Large intestine (tissue), 12 donors: ENCODE data around the gene GBP2. TPM values are rescaled to one million over a fixed set of nuclear protein-coding genes. Genes with fewer than 3 reads are reported as not detected.
A peak's percentile ranks its signal among the peaks of the same experiment; 100 is the strongest.

Source experiments
- DNase-seq, 2 donors: peaks; one replicate each; pipeline versions ENCODE4 v3.0.0 to v3.0.0-alpha.2; 2013
- H3K27ac ChIP-seq: one replicate; pipeline ENCODE4 v1.5.1; 2013; ENCODE audit warnings: low read length
- H3K27me3 ChIP-seq: 2 replicates; pipeline ENCODE4 v1.6.1; 2013; ENCODE audit warnings: low read length; ENCODE audit not compliant: control insufficient read depth, insufficient read depth
- H3K36me3 ChIP-seq: 2 replicates; pipeline ENCODE4 v1.6.1; 2013; ENCODE audit warnings: low read length; ENCODE audit not compliant: control insufficient read depth, insufficient read depth
- H3K4me1 ChIP-seq: one replicate; pipeline ENCODE4 v1.6.1; 2013; ENCODE audit warnings: low read length; ENCODE audit not compliant: control insufficient read depth, insufficient read depth
- H3K4me3 ChIP-seq: one replicate; pipeline ENCODE4 v1.5.1; 2013; ENCODE audit warnings: low read length
- H3K9me3 ChIP-seq: one replicate; pipeline ENCODE4 v1.6.1; 2013; ENCODE audit warnings: mild to moderate bottlenecking, low read depth, low read length, moderate library complexity; ENCODE audit not compliant: control insufficient read depth
- WGBS: methylation state at CpG from one replicate; pipeline ENCODE4 v1.1.5; 2013; ENCODE audit warnings: low lambda C conversion rate; ENCODE audit not compliant: insufficient coverage; 5-methylcytosine and 5-hydroxymethylcytosine counted together
- long read RNA-seq, 11 donors: transcript quantifications; one replicate each; lab custom pipeline, GENCODE V29; 2026
- polyA plus RNA-seq: library from polyadenylated mRNA; unstranded; fragments of 120-200 nt; gene quantifications from one replicate; pipeline ENCODE4 v1.2.1, GENCODE V29; 2013

Gene GBP2, protein sequence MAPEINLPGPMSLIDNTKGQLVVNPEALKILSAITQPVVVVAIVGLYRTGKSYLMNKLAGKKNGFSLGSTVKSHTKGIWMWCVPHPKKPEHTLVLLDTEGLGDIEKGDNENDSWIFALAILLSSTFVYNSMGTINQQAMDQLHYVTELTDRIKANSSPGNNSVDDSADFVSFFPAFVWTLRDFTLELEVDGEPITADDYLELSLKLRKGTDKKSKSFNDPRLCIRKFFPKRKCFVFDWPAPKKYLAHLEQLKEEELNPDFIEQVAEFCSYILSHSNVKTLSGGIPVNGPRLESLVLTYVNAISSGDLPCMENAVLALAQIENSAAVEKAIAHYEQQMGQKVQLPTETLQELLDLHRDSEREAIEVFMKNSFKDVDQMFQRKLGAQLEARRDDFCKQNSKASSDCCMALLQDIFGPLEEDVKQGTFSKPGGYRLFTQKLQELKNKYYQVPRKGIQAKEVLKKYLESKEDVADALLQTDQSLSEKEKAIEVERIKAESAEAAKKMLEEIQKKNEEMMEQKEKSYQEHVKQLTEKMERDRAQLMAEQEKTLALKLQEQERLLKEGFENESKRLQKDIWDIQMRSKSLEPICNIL
- polyA plus RNA-seq = 56.9 TPM
- long read RNA-seq, donor 1, transcript GBP2-201 (11 exons, 2,220 nt) = major isoform, 6 of 12 reads
- long read RNA-seq, donor 1, partial matches to known transcripts = 6 of 12 reads
- long read RNA-seq, donor 1, other reads (novel, unspliced or antisense) = 0 of 12 reads
- long read RNA-seq, donor 2, transcript GBP2-201 (11 exons, 2,220 nt) = major isoform, 11 of 29 reads
- long read RNA-seq, donor 2, partial matches to known transcripts = 18 of 29 reads
- long read RNA-seq, donor 2, other reads (novel, unspliced or antisense) = 0 of 29 reads
- long read RNA-seq, donor 3 = 0 reads
- long read RNA-seq, donor 4 = 0 reads
- long read RNA-seq, donor 5, transcript GBP2-201 (11 exons, 2,220 nt) = major isoform, 7 of 7 reads
- long read RNA-seq, donor 5, partial matches to known transcripts = 0 of 7 reads
- long read RNA-seq, donor 5, other reads (novel, unspliced or antisense) = 0 of 7 reads
- long read RNA-seq, donor 6, transcript GBP2-201 (11 exons, 2,220 nt) = major isoform, 11 of 30 reads
- long read RNA-seq, donor 6, partial matches to known transcripts = 19 of 30 reads
- long read RNA-seq, donor 6, other reads (novel, unspliced or antisense) = 0 of 30 reads
- long read RNA-seq, donor 7, partial matches to known transcripts = 0 of 1 reads
- long read RNA-seq, donor 7, other reads (novel, unspliced or antisense) = 0 of 1 reads
- long read RNA-seq, donor 8, transcript GBP2-201 (11 exons, 2,220 nt) = major isoform, 10 of 31 reads
- long read RNA-seq, donor 8, partial matches to known transcripts = 21 of 31 reads
- long read RNA-seq, donor 8, other reads (novel, unspliced or antisense) = 0 of 31 reads
- long read RNA-seq, donor 9, transcript GBP2-201 (11 exons, 2,220 nt) = major isoform, 14 of 48 reads
- long read RNA-seq, donor 9, partial matches to known transcripts = 34 of 48 reads
- long read RNA-seq, donor 9, other reads (novel, unspliced or antisense) = 0 of 48 reads
- long read RNA-seq, donor 10, transcript GBP2-201 (11 exons, 2,220 nt) = major isoform, 15 of 22 reads
- long read RNA-seq, donor 10, partial matches to known transcripts = 6 of 22 reads
- long read RNA-seq, donor 10, other reads (novel, unspliced or antisense) = 0 of 22 reads
- long read RNA-seq, donor 11, transcript GBP2-201 (11 exons, 2,220 nt) = major isoform, 9 of 9 reads
- long read RNA-seq, donor 11, partial matches to known transcripts = 0 of 9 reads
- long read RNA-seq, donor 11, other reads (novel, unspliced or antisense) = 0 of 9 reads

DNA sequence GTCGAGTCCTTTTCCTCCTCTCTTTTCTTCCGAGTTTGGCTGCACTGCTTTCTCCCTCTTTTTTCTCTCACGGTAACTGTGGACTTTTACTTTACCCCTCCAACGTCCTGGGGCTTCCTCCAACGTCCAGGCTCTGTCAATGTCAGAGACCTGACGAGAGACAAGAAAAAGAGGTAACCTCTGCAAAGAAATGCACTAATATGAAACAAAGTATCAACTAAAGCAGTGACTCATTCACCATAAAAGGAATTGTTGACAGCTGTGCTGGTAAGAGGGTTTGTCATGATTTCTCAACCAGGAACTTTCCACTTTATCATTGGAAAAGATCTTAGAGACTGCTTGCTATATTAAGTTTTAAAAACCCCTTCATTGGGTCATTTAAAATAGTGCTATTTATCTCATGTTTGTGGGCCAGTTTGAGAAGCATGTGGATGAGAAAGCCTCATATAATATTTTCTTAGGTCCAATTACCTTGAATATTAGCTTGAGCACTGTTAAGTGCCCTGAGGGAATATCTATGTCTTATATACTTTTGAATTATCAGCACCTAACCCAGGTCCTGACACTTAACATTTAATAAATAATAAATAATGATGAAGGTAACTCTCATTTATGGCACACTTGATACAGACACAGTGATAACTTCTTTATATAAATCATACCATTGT lies at the start of gene GBP2:
GBP2 (minus strand) TSS at position 202 of the 668 bp plus-strand sequence. CDS start 4,148 bp downstream, outside the sequence.
- peaks cover 4% of the 10 kb centered on the region for H3K9me3 ChIP-seq
- H3K27me3 ChIP-seq = no peaks in the 10 kb centered on the region
- peak; percentile 70 to 90 for DNase-seq
- WGBS = 20% methylated on average over 2 of the region's 6 CpGs
- peaks cover 17% of the 10 kb centered on the region for H3K4me1 ChIP-seq
- peak within 1 kb of the TSS; percentile 96 for H3K27ac ChIP-seq
- H3K4me3 ChIP-seq = peak within 1 kb of the TSS; percentile 45
- H3K36me3 ChIP-seq = peaks cover 5% of the 10 kb centered on the region

DNA sequence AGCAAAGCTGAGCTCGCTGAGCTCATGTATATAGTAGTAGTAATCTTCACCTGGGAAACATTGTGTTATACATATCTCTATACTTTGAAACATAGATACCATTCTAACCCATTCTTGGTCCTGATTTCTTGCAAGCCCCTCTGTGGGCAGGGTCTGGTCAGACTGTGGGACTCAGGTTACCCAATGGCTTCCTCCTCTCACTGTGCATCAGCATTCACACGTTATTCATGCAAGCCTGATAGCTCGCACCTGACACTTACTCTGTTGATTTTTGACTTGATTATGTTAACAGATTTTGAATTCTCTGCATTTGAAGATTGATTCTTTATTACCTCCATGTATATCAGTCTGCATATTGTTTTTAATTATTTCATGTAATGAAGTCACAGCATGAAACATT lies 48.6 kb upstream of the GBP2 start:
- WGBS = 100% methylated on average over 2 of the region's 3 CpGs
- no peak overlapping the region for H3K27ac ChIP-seq
- no peaks in the 10 kb centered on the region for H3K36me3 ChIP-seq
- H3K27me3 ChIP-seq = no peaks in the 10 kb centered on the region
- H3K4me3 ChIP-seq = no peak overlapping the region
- DNase-seq = no peak
- no peaks in the 10 kb centered on the region for H3K9me3 ChIP-seq
- no peaks in the 10 kb centered on the region for H3K4me1 ChIP-seq

DNA sequence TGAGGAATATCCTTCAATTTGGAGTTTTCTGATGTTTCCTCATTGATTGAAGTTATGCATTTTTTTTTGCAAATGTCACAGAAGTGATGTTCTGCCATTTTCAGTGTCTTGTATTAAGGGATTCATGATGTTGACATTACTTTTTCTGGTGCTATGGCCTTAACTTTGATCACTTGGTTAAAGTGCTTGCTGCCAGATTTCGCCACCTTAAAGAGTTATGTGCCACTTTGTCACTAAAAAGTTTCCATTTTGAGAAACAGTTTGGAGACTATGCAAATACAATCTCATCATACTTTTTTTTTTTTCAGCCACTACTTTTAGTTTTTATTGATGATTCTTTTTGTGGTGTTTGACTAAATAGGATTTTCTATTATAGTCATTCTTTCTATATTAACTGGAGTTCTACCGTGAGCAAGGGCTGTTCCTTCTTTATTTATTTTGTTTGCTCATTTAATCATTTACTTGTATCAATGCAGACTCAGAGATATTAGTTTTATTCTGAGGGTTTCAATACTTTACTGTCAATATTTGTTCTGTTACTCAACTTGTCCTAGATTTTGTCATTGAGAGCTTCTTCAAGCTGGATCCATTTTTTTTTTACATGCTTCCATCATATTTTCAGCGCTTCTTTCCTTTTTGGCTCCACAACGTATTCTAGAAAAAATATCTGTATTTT lies 46.7 kb upstream of the GBP2 start:
- Histone ChIP-seq H3K4me1 (no peaks in the 10 kb centered on the region), H3K27me3 (no peaks in the 10 kb centered on the region), H3K27ac (no peak overlapping the region), H3K4me3 (no peak overlapping the region), H3K36me3 (no peaks in the 10 kb centered on the region), H3K9me3 (no peaks in the 10 kb centered on the region)
- 79% methylated on average over 3 of the region's 4 CpGs for WGBS
- DNase-seq = no peak

DNA sequence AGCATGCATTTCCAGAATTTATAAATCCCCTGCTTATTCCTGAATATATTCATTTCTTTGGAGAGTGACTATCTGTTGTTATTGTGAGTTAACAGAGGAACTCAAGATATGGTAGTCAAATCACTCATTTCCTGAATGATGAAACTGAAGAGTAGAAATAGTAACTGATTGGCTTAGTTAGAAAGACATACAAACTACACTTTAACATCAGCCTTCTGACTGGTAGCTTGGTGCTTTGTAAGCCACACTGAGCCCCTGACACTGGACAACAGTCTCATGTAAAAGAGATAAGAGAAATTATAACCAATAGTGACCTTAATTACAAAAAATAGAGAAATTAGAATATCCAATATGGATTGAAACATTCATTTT lies 45.1 kb upstream of the GBP2 start:
- H3K36me3 ChIP-seq = no peaks in the 10 kb centered on the region
- H3K9me3 ChIP-seq = no peaks in the 10 kb centered on the region
- no peaks in the 10 kb centered on the region for H3K27me3 ChIP-seq
- DNase-seq = no peak
- no peaks in the 10 kb centered on the region for H3K4me1 ChIP-seq
- no peak overlapping the region for H3K4me3 ChIP-seq
- no peak overlapping the region for H3K27ac ChIP-seq

DNA sequence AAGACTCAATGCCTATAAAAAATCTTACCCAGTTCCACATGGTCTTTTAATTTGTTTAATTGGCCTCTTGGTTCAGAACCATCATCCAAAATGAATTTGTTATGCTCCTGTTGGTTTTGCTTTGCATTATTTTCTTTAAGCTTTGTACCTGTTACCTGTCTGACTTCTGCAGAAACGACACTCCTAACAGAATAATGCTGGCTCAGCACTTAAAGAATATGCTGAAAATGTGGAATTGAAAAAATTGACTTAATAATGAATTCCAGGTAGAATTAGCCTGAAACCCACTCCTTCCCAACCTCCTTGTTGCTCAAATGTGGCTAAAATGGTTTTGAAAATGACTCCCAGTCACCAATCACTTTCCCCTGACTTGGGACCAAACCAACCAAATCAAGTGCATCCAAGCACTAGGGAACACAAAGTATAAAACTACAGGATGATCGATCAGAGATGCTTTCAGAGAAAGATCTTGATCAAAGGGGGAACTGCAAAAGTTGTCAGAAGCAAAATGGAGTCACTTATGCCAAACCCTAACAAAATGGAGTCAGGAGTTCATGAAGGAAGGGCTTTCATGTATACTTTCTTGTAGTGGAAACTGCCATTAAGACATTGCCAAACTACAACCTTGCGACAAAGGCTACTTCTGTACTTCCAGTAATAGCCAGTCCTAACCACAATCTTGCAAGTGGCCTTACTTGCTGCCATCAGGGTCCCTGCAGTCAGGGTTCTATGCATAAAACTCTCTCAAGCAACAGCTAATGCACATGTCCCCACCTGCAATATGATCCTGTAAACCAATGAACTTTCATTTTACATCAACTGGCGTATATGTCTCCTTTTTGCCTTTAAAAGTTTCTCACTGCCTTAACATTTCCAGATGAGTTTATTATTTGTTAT lies 44.5 kb upstream of the GBP2 start:
- DNase-seq = no peak
- Histone ChIP-seq H3K4me1 (no peaks in the 10 kb centered on the region), H3K27ac (no peak overlapping the region), H3K27me3 (no peaks in the 10 kb centered on the region), H3K4me3 (no peak overlapping the region), H3K9me3 (no peaks in the 10 kb centered on the region), H3K36me3 (no peaks in the 10 kb centered on the region)
- WGBS = 84% methylated on average over 2 of the region's 4 CpGs

DNA sequence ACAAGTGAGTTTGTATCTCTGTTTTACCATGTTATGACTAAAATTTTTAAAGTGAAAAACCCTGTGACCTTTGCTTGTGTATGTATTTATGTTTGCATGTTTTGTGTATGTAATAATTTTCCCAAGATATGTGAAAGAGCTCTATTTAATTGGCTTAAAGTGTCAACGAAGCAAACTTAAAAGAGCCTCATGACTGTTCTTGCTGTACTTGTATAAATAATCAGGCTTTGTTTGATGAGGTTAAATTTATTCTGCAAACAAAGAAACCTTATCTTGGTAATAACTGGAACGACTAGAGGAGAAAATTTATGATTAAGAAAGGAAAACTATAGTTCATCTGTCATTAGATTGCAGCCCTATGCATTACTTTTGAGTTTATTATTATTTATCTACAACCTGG lies 43.3 kb upstream of the GBP2 start:
- no peaks in the 10 kb centered on the region for H3K9me3 ChIP-seq
- H3K4me3 ChIP-seq = no peak overlapping the region
- no peak overlapping the region for H3K27ac ChIP-seq
- H3K4me1 ChIP-seq = no peaks in the 10 kb centered on the region
- 22% methylated on average over 2 of the region's 2 CpGs for WGBS
- H3K27me3 ChIP-seq = no peaks in the 10 kb centered on the region
- no peaks in the 10 kb centered on the region for H3K36me3 ChIP-seq
- no peak for DNase-seq

DNA sequence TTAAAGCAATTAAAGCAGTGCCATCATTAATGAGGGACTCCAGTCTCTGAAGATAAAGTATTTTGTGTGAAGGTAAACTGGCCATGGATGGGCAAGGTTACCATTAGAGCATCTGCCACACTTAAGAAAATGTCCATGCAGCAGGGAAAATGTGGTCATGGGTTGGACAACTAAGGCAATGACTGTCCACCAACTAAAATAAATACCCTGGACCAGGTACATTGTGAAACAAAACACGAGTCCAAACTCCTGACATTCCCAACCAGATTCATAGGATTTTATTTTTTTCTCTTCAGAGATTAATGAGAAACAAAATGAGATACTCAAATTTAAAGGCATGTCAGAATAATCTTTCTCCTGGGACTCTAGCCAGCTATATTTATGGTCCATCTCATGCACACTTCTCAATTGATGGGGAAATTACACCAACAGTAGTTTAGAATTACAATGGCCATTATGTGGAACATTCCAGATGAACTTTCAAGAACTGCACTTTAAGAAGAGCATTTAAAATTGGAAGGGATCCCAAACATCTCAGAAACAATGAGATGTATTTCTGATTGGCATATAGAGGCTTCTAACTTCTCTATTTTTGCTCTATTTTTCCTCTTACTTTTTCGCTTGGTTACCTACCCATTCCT lies 41.8 kb upstream of the GBP2 start:
- Histone ChIP-seq H3K9me3 (no peaks in the 10 kb centered on the region), H3K36me3 (no peaks in the 10 kb centered on the region), H3K4me1 (no peaks in the 10 kb centered on the region), H3K4me3 (no peak overlapping the region), H3K27ac (no peak overlapping the region), H3K27me3 (no peaks in the 10 kb centered on the region)
- DNase-seq = no peak
- 100% methylated on average over 1 of the region's 2 CpGs for WGBS

DNA sequence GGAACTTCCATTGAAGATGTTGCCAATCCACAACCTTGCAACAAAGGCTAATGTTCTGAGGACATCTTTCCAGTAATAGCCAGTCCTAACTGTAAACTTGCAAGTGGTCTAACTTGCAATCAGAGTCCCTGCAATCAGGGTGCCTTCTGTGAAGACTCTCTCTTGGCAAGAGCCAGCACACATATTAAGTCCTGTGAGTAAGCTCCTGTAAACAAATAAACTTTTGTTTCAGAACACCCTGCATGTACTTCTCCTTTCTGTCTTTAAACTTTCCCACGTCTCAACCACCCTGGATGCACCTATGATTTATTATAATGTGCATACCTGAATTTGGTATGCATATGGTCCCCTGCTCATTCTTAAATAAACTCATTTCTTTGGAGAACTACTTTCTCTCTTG lies 40.8 kb upstream of the GBP2 start:
- no CpG with 5 or more reads among the region's 1 CpG for WGBS
- H3K27ac ChIP-seq = no peak overlapping the region
- DNase-seq = no peak

More for the DNA sequence above, 40.8 kb upstream of the GBP2 start:
- H3K36me3 ChIP-seq = no peaks in the 10 kb centered on the region
- no peak overlapping the region for H3K4me3 ChIP-seq
- no peaks in the 10 kb centered on the region for H3K4me1 ChIP-seq
- no peaks in the 10 kb centered on the region for H3K27me3 ChIP-seq
- H3K9me3 ChIP-seq = no peaks in the 10 kb centered on the region
